Retina (tissue), 1 donor: Measurements from ENCODE around the gene GUCY1A1.

ENCODE experiments used
- DNase-seq: peaks from one replicate; pipeline ENCODE4 v3.0.0-alpha.2; 2016

Gene GUCY1A1

DNA sequence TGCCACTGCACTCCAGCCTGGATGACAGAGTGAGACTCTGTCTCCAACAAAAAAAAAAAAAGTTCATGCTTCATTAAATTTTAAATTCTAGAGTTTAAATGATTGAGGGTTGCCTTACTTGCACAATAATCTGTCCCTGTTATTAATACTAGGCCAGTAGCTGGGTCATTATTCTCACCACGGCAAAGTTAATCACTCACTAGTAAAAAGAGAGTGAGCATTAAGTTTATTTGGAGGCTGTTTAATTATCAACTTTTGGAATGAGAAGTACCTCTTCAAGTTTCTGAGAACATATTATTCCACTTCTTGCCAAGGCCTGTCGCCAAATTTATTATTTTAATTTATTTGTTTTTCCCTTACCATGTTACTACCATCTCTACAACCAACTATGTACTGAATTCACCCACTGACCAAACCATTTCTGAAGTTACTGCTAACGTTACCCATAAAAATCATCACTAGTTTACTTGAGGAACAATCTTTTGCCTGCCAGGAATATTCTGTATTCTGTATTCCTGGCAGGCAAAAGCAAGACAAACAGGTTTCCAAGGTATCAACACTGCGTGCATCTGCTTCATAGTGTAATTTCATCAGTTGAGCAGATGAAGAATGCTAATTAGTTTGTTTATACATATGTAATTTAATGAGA is 26.5 kb downstream of the GUCY1A1 start:
- DNase-seq, result no peak

DNA sequence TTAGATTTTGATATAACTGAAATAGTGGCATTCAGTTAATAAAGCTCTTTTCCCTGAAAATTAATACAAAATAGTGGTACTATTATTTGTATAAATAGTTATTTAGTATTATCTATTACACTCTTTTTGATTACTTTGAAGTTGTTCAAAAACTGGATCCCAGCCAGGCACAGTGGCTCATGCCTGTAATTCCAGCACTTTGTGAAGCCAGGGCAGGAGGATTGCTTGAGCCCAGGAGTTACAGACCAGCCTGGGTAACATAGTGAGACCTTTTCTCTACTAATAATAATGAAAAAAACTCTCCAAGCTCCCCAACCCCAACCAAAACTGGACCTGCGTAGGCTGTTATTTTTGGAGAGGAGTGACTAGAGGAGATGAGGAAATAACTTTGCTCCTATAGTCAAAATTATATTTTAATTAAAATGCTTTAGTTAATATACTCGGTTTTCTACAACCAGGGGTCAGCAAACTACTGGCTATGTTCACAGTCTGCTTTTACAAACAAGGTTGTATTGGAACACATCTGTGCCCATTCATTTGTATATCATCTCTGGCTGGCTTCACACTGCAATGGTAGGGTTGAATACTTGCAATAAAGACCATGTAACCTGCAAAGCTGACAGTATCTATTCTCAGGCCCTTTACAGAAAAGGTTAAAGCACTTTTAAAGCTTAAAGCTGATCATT is 27.6 kb downstream of the GUCY1A1 start:
- no peak for DNase-seq

- DNase-seq, result no peak
These were observed 29.6 kb downstream of the GUCY1A1 start for GRCh38 chr4:155696226-155696625.

GRCh38 chr4:155696726-155697125 is 30.1 kb downstream of the GUCY1A1 start:
- no peak for DNase-seq

DNA sequence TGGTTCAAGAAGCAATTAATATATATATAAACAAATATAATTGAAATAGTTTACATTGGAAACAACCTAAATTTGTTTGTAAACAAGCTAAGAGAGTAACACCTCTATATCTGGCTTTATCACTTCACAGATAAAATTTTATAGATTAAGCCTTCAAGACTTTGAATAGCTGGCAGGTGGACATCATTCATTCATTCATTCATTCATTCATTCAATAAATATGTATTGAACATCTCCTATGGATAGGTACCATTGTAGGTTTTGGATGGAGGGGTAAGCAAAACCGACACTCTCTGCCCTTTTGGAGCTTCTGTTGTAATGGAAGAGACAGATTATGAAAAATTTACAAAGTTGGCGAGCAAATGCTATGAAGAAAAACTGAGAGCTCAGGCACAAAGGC is 35.2 kb downstream of the GUCY1A1 start:
- no peak for DNase-seq

GRCh38 chr4:155703486-155704247 is 37.0 kb downstream of the GUCY1A1 start:
- DNase-seq, result no peak

- no peak for DNase-seq
These were observed 38.3 kb downstream of the GUCY1A1 start for GRCh38 chr4:155704841-155705404.

DNA sequence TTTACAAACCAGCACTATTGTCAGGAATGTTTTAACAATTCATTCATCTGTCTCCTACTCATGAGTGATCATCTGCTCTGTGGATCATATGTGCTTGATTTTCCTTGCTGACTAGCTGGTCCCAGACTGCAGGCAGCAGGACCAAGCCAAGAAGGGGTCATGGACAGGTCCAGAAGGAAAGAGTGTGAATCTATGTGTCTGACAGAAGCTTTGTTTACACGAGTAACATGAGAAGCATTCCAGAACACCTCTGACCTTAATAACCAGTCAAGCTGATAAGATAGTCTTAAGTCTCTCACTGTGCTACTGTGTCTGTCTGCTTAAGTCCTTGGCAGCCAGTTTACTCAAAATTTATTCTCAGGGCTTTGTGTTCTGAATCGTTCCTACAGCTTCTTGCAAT is 39.0 kb downstream of the GUCY1A1 start:
- DNase-seq, result peak; percentile 53

DNA sequence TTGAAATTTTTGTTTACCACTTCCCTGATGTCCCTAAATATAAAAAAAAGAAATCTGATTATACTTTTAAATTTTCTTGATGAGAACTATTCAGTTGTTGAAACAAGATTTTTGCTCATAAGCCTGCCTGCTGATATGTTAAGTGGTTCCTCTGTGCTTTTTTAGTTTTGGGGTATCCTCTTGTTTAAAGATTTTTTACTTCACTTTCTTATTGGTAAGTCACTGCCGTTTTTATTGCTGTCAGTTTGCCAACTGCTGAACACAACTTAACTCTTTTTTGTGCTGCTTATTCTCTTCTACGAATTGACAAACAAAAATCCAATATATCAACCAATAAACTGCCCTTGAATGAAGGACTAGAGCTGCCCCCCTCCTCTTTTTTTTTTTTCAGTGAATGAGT is 39.5 kb downstream of the GUCY1A1 start:
- peak; percentile 12 for DNase-seq

DNA sequence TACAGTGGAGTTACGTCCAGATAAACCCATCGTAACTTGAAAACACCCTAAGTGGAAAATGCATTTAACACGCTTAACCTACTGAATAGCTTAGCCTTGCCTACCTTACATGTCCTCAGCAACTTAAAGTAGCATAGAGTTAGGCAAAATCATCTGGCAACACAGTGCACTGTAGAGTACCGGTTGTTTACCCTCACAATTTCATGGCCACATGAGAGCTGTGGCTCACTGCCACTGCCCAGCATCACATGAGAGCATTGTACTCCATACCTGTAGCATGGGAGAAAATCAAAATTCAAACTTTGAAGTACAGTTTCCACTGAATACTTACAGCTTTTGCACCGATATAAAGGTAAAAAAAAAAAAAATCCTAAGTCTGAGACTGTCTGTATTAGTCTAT is 40.6 kb downstream of the GUCY1A1 start:
- no peak for DNase-seq

GRCh38 chr4:155708782-155709181 is 42.1 kb downstream of the GUCY1A1 start:
- DNase-seq, result no peak

- DNase-seq, result no peak
These were observed 43.3 kb downstream of the GUCY1A1 start for GRCh38 chr4:155709918-155710317.

DNA sequence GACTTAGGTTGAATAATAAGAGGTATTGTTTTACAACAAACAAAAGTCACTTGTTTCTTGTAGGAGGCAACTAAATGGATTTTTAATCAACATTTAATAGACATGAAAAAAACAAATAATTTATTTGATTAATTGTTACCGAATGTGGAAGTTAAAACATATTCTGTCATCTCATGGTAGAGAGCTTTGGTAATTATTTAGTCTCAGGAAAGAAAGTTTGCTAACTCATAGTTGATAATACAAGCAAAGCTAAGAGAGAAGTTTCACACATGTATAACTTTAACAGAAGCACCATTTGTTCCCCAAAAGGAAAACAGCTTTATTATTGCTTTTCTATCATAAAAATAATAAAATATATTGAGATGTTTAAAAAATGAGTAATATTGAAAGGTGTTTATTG is 44.9 kb downstream of the GUCY1A1 start:
- no peak for DNase-seq

GRCh38 chr4:155712846-155713245 is 46.2 kb downstream of the GUCY1A1 start:
- no peak for DNase-seq

GRCh38 chr4:155713911-155714310 is 47.3 kb downstream of the GUCY1A1 start:
- no peak for DNase-seq

GRCh38 chr4:155722336-155722735 is 55.7 kb downstream of the GUCY1A1 start:
- DNase-seq, result no peak

GRCh38 chr4:155722816-155723499 is 56.3 kb downstream of the GUCY1A1 start:
- DNase-seq, result no peak

DNA sequence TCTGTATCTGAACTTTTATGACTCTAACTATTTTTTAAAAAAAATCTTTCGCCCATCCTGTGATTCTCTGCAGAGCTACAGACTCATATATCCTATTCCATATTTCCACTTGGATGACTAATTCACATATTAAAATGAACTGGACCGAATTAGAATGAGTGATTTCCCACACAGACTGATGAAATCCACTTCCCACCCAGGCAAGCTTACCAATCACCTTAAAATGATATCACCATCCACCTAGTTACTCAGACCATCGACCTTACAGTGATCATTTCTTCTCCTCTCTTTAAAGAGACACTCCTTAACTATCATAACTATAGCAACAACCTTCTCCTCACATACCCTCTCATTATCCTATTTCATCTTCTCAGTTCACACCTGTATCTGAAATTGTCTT is 58.1 kb downstream of the GUCY1A1 start:
- no peak for DNase-seq

DNA sequence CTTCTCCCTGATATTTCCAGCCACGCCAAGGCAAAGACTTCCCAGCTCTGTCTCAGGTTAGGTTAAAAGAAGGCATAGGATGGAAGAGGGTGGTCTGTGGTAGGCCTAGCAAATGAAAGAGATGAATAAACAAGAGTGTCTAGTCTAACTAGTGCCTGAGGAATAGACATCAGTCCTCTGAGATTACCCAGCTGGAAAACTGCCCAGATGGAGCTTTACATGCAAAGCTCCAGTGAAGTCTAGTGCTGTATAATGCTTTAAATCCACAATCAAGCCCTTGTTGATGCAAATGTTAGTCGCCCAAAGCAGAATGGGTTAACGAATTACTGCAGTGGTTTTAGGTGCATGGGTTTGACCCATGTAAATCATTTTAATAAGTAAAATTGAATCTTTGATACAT is 67.4 kb downstream of the GUCY1A1 start:
- no peak for DNase-seq

GRCh38 chr4:155734951-155735350 is 68.3 kb downstream of the GUCY1A1 start:
- no peak for DNase-seq

GRCh38 chr4:155735496-155735895 is 68.8 kb downstream of the GUCY1A1 start:
- no peak for DNase-seq

- no peak for DNase-seq
These were observed 71.9 kb downstream of the GUCY1A1 start for GRCh38 chr4:155738548-155738947.

DNA sequence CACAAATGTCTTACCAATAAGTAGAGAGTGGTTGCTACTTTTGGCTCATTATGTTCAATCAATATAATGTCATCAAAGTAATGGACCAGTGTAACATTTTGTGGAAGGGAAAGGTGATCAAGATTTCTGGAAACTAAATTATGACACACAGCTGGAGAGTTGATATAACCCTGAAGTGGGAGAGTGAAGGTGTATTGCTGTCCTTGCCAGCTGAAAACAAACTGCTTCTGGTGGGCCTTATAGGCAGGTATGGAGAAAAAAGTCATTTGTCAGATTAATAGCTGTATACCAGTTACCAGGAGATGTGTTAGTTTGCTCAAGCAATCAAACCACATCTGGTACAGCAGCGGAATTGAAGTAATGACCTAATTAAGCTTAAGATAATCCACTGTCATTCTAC is 74.9 kb downstream of the GUCY1A1 start:
- no peak for DNase-seq
